VCaP (cell line): ENCODE data around the gene CTNNA3.
"Not testable (repeated sequence)": the region's sequence is repeated elsewhere in the genome, so short reads cannot be mapped to it uniquely, and the experiment has no call there.

Experiments
- H3K27ac ChIP-seq: fragments of 450-650 bp; 2 replicates; pipeline ENCODE4 v1.5.1; 2017
- CTCF ChIP-seq: fragments of 450-650 bp; conservative IDR thresholded peaks from 2 replicates; pipeline ENCODE4 v1.5.1; 2017; ENCODE audit warnings: mild to moderate bottlenecking, moderate library complexity

The CTNNA3 gene

GRCh38 chr10:67550838-67551402 lies 145.1 kb downstream of the CTNNA3 start:
- TF ChIP-seq CTCF = no peak
- peak overlapping the region; percentile 76; the same call in 1 of the 2 replicates for H3K27ac ChIP-seq

- no peak for TF ChIP-seq CTCF
- H3K27ac ChIP-seq = peak overlapping the region; percentile 76
These were observed 145.9 kb downstream of the CTNNA3 start for GRCh38 chr10:67550046-67550445.

GRCh38 chr10:67549390-67549789 lies 146.6 kb downstream of the CTNNA3 start:
- H3K27ac ChIP-seq = peak overlapping the region; percentile 76
- TF ChIP-seq CTCF = no peak

GRCh38 chr10:67541411-67541810 lies 154.6 kb downstream of the CTNNA3 start:
- TF ChIP-seq CTCF = no peak
- H3K27ac ChIP-seq = no peak overlapping the region

- no peak for TF ChIP-seq CTCF
- H3K27ac ChIP-seq = peak overlapping the region; percentile 78
These were observed 156.7 kb downstream of the CTNNA3 start for GRCh38 chr10:67539312-67539711.

- no peak for TF ChIP-seq CTCF
- no peak overlapping the region for H3K27ac ChIP-seq
These were observed 158.1 kb downstream of the CTNNA3 start for GRCh38 chr10:67537906-67538305.

- no peak for TF ChIP-seq CTCF
- H3K27ac ChIP-seq = peak overlapping the region; percentile 18; the same call in 1 of the 2 replicates
These were observed 162.6 kb downstream of the CTNNA3 start for GRCh38 chr10:67533376-67533775.

GRCh38 chr10:67530990-67531389 lies 165.0 kb downstream of the CTNNA3 start:
- H3K27ac ChIP-seq = not testable (repeated sequence)
